Gastrocnemius medialis (tissue), 4 donors: Measurements from ENCODE around the gene RNPEP.

Experiments
- POLR2A ChIP-seq, 2 donors: fragments of 450-650 bp; IDR thresholded peaks; one replicate each; pipeline ENCODE4 v1.6.1; 2017; ENCODE audit warnings: antibody characterized with exemption in 2 of 2, mild to moderate bottlenecking in 2 of 2, moderate library complexity in 2 of 2
- TF ChIP-seq, protein P1 (sequence below), 5 experiments: fragments of 450-650 bp in 3 of 5; fragments of 200-600 bp in 2 of 5; sonication (generic) in 2 of 5; IDR thresholded peaks in 4 of 5; conservative IDR thresholded peaks in 1 of 5; 1 replicate in 4 of 5; 2 replicates in 1 of 5; pipeline ENCODE4 v1.5.1; 2016 to 2019; ENCODE audit warnings: antibody characterized with exemption in 5 of 5, mild to moderate bottlenecking in 3 of 5, moderate library complexity in 3 of 5

DNA sequence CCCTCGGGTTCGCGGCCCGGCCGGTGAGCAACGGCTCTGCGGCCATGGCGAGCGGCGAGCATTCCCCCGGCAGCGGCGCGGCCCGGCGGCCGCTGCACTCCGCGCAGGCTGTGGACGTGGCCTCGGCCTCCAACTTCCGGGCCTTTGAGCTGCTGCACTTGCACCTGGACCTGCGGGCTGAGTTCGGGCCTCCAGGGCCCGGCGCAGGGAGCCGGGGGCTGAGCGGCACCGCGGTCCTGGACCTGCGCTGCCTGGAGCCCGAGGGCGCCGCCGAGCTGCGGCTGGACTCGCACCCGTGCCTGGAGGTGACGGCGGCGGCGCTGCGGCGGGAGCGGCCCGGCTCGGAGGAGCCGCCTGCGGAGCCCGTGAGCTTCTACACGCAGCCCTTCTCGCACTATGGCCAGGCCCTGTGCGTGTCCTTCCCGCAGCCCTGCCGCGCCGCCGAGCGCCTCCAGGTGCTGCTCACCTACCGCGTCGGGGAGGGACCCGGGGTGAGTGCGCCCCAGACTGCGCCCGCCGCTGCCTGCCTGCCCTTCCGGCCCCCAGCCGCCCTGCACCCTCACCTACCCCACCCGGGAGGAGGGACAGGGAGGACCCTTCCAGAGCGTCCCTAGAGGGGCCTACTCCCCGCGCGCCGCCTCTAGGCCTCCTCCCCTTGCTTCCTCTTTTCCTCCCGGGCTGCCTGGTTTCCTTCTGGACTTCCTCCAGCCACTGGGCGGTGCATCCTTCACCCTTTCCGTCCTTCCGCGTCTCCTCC lies at the start of gene RNPEP:
- peak; percentile 68 to 71 for TF ChIP-seq POLR2A (IDR thresholded peaks at IDR 0.05)
- TF ChIP-seq, protein P1, sequence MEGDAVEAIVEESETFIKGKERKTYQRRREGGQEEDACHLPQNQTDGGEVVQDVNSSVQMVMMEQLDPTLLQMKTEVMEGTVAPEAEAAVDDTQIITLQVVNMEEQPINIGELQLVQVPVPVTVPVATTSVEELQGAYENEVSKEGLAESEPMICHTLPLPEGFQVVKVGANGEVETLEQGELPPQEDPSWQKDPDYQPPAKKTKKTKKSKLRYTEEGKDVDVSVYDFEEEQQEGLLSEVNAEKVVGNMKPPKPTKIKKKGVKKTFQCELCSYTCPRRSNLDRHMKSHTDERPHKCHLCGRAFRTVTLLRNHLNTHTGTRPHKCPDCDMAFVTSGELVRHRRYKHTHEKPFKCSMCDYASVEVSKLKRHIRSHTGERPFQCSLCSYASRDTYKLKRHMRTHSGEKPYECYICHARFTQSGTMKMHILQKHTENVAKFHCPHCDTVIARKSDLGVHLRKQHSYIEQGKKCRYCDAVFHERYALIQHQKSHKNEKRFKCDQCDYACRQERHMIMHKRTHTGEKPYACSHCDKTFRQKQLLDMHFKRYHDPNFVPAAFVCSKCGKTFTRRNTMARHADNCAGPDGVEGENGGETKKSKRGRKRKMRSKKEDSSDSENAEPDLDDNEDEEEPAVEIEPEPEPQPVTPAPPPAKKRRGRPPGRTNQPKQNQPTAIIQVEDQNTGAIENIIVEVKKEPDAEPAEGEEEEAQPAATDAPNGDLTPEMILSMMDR (IDR thresholded peaks at IDR 0.05 in 4 of 5, conservative IDR thresholded peaks at IDR 0.05 in 1 of 5), result peak in 1 of 5 experiments; percentile 22
